Epidermal melanocyte (primary cell): Measurements from ENCODE around the gene AFG1L.
"Not testable (repeated sequence)": the region's sequence is repeated elsewhere in the genome, so short reads cannot be mapped to it uniquely, and the experiment has no call there.

Experiments used
- DNase-seq: peaks from one replicate; pipeline ENCODE4 v3.0.0; 2011; ENCODE audit warnings: low spot score; ENCODE audit not compliant: insufficient read length

AFG1L gene

DNA sequence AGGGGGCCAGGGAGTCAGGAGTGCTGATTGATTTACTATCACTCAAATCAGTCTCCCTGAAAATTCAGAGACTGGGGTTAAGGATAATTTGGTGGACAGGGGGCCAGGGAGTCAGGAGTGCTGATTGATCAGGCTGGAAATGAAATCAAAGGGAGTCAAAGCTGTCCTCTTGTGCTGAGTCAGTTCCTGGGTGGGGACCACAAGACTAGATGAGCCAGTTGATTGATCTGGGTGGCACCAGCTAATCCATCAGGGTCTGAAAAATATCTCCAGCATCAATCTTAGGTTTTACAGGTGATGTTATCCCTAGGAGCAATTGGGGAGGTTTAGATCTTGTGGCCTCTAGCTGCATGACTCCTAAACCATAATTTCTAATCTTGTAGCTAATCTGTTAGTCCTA is 6.1 kb upstream of the AFG1L start:
- no peak for DNase-seq

DNA sequence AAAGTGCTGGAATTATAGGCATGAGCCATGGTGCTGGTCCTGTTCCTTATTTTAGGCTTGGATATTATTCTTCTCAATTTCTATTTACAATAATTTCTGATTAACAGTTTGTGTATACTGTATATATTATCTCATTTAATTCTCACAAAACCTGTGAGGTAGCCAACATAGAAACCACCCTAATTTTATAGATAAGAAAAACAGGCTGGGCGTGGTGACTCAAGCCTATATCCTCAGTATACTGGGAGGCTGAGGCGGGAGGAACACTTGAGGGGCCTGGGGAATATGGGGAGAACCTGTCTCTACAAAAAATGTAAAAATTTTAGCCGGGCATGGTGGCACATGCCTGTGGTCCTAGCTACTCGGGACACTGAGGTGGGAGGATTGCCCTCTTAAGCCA is 3.8 kb upstream of the AFG1L start:
- DNase-seq = no peak

DNA sequence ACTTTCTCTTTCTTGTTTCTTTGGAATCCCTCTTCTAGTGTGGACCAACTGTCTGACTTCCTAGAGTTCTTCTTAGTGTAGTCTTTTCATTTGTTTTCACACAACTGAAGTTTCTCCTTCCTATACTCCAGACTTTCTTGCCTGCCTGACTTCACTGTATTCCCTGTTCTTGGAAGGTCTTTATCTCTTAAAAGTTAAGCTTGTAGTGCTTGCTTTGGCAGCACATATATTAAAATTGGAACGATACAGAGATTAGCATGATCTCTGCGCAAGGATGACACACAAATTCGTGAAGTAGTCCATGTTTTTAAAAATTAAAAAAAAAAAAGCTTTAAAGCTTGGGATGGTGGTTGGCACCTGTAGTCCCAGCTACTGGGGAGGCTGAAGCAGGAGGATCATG is 2.3 kb upstream of the AFG1L start:
- DNase-seq = not testable (repeated sequence)

DNA sequence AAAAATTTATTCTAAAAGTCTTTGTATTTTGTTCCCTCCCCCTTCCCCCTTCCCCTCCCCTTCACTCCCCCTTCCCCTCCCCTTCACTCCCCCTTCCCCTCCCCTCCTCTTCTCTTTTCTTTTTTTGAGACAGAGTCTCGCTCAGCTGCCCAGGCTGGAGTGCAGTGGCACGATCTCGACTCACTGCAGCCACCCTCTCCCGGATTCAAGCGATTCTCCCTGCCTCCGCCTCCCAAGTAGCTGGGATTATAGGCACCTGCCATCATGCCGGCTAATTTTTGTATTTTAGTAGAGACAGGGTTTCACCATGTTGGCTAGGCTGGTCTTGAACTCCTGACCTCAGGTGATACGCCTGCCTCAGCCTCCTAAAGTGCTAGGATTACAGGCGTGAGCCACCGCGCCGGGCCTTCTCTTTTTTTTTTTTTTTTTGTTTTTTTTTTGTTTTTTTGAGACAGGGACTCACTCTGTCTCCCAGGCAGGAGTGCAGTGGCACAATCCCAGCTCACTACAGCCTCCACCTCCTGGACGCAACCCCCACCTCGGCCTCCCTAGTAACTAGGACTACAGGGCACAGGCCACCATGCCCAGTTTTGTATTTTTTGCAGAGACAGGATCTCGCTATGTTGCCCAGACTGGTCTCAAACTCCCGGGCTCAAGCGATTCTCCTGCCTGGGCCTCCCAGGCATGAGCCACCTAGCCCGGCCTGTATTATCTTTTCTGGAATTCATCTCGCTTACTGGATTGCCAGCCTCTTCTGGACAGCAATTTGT is 1.1 kb upstream of the AFG1L start:
- DNase-seq = no peak

DNA sequence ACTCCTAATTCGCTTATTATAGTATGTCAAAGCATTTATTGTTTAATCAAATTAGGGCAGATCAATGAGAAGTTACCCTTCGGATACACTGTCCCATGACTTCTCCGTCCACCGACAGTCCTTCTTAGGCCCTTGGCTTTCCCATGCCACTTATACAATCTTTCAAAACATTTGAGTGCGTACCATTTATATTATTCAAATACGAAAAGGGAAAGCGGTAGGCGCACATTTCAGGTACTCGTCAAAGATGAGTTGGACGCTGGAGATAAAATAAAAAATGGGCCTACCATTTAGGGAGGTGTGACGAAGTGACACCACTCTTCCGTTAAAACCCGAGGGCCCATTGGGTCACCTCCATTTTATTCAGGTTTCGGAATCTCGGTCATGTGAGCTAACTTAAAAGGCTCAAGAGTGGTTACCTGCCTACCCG is 542 bp upstream of the AFG1L start:
- DNase-seq = no peak

DNA sequence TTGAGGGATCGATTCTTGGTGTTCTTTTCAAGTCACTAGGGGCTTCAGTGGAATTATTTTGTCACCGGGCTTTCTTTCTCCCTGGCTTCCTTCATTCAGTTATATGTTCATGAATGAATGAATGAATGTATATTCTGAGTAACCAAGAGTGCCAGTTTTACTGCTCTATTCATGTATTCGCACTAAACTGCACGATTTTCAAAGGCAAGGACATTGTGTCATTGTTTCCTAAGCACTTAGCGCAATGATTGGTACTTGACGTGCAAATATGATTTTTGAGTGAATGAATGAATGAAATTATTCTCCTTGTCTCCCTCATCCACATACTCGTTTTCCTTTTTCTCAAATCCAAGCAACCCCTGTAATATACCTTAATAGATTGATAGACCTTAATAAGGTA is 822 bp downstream of the AFG1L start:
- no peak for DNase-seq

DNA sequence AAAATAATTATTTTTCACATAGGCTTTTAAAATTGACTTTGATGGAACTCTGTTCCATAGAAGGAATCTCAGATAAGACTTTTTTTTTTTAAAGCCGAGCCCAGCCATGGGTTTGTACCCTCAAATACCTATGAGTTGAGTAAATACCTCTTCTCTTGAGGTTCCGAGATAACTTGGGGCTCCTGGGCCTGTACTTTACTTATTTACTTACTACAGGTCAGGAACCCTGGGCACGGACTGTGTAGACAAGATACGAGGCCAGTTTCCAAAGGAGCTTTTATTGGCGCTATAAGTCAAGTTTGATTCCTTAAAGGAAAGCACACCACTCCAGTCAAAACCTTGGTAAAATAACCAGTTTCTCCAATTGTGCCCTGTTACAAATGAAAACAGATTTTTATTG is 7.5 kb downstream of the AFG1L start:
- DNase-seq = no peak

DNA sequence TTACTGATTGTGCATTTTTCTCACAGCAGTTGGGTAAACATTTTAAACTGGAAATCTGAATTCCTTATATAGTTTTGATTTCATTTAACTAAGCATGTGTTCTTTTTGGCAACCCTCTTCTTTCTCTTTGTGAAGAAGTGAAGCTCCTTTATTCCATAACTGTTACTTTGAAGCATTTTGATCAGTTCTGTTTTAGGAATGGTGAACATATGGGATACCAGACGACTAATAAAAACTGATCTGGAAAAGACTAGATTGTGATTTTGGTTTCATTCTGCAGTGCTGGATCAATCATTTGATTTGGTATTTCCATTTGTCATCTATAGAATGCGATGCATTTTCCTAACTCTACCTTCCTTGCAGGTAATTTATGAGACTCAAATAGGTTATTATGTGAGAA is 9.8 kb downstream of the AFG1L start:
- no peak for DNase-seq

DNA sequence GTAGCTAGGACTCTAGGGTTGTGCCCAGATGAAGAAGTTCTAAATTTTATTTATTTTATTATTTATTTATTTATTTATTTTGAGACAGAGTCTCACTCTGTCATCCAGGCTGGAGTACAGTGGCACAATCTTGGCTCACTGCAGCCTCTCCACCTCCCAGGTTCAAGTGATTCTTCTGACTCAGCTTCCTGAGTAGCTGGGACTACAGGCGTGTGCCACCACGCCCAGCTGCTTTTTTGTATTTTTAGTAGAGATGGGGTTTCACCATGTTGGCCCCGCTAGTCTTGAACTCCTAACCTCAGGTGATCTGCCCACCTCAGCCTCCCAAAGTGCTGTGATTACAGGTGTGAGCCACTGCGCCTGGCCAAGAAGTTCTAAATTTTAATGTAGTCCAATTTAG is 13.8 kb downstream of the AFG1L start:
- DNase-seq = not testable (repeated sequence)

DNA sequence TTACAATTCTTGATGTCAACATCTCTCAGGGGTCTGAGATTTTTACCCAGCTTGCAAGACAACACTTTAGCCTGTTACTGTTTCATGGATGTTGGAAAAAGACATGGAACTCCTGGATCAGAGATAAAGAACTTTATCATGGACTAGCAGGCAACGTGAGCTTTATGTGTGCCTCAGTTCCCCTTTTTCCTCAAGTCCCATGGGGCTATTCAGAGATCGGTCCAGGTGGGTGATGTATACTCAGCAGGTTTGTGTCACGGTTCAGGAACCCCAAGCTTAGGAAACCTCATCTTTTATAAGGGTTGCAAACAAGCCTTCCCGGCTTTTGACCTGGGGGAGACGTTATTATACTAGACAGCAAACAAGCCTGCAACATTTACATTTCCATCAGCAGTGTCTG is 15.0 kb downstream of the AFG1L start:
- no peak for DNase-seq

DNA sequence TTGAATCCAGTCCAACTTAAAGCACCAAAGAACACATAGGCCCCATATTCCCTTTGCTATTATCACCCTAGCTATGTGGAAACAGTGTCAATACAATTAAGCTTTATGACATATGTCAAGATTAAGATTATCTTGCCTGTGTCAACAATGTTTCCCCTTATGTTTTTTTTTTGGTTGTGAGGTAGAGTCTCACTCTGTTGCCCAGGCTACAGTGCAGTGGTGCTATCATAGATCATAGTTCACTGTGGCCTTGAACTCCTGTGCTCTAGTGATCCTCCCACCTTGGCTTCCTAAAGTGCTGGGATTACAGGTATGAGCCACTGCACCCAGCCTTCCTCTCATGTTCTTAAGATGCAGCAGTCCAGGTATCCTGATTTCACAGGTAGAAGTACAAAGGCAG is 17.8 kb downstream of the AFG1L start:
- no peak for DNase-seq

DNA sequence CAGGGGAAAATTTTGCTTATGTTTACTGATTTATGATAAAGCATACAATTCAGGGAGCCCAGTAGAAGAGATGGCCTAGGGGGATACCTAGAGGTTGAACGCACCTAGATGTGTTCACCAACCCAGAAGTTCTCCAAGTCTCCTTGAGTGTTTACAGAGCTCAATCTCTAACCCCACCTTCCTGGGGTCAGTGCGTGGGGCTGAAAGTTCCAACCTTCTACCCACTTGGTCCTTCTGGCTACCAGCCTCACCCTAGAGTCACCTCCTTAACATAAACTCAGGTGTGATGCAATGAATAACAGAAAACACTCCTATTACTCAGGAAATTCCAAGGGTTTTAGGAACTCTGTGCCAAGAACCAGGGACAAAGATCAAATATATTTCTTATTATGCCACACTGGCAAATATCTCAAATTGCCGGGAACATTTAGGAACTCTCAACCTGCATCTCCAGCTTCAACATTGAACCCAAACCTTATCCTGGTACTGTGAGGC is 26.4 kb downstream of the AFG1L start:
- no peak for DNase-seq

DNA sequence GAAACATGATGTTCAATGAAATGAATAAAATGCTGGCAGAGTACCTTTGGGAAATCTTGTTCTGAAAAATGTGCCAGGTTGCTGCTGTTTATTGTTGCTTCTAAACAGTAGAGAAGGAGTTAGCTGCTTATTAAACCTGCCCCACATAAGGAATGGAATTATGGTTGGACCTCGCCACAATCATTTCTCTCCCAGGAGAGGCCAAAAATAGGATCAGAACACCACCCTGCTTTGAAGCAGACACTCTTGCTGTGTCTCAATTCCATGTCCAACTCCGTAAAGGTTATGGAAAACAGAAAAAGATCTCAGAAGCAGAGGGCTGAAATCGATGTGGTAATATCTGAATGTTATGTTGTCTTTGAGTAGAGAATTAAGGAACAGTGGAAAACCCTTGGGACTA is 27.9 kb downstream of the AFG1L start:
- DNase-seq = no peak

DNA sequence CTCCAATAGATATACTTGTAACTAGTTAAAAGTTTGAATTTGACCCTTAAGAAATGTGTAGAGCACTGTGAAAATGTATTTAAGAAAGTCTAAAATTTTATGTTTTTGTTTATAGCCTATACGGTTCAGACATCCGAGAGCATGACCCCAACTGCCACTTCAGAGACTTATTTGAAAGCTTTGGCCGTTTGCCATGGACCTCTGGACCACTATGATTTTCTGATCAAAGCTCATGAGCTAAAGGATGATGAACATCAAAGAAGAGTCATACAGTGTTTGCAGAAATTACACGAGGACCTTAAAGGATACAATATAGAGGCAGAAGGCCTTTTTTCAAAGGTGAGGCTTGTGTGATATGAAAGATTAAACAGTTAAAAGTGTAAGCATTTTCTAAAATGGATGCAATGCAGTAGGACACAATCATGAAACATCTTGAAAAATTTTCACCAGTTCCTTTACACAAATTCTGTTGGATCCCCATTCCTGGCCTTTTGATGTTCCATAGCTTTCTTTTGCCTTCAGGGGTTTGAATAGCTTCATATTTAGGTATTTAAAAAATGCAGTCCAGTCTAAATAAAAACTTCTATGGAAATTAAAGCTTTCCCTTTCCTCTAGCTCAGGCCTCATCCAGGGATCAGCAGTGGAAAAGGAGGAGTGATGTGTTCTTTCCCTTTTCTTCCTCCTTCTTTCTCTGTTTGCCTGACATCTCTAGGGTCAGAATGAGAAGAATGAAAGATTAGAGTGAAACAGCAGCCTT is 29.0 kb downstream of the AFG1L start:
- DNase-seq = no peak

DNA sequence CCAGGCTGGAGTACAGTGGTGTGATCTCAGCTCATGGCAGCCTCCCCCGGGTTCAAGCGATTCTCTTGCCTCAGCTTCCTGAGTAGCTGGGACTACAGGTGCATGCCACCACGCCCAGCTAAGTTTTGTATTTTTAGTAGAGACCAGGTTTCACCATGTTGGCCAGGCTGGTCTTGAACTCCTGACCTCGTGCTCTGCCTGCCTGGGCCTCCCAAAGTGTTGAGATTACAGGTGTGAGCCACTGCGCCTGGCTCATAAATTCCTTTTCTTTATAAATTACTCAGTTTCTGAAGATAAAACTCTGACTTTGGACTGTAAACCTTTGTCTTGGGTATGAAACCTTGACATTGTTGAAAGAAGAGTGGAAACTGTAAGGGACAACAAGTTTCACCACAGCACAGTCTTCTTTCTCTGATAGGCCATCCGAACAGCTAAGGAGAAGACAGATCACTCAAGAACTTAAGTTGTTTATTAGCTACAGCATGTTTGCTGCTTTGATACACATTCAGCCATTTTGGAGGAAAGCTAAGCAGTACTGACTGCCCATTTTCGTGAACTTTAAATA is 35.4 kb downstream of the AFG1L start:
- not testable (repeated sequence) for DNase-seq

DNA sequence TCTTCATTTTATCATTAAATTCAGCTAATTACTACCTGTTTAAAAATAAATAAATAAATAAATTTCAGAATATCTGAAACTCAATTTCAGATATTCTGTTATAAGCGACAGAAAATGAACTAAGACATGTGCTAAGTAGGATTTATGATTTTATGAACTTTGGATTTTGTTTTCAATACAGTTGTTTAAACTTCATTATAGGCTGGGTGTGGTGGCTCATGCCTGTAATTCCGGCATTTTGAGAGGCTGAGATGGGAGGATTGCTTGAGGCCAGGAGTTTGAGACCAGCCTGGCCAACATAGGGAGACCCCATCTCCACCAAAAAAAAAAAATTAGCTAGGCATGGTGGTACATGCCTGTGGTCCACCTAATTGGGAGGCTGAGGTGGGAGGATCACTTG is 36.0 kb downstream of the AFG1L start:
- no peak for DNase-seq

DNA sequence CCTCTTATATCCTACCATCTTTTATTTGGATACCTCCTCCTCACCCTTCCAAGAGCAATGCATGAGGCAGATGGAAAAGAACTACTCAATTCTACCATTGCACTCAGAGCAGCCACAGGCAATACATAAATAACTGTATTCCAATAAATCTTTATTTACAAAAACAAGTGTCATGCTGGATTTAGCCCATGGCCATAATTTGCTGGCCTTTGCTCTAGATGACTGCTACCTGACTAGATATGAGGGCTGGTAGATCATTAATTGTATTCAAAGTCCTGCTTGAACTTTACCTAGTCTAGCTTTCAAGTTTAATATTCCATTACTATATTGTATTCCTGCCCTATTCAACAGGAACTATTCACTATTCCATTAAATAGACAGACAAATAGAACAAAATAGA is 37.1 kb downstream of the AFG1L start:
- no peak for DNase-seq

DNA sequence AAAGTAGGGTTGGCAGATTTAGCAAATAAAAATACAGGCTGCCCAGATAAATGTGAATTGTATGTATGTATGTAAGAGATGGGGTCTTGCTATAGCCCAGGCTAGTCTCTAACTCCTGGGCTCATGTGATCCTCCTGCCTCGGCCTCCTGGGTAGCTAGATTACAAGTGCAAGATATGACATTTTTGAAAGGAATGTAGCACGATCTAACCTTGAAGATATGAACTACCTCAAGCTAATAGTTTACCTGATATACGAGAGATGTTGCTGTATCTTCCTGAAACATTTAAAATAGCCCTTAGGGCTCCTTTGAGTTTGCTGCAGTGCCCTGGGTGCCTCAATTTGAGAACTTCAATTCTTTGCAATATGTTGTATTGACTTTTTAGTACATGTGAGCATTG is 42.1 kb downstream of the AFG1L start:
- no peak for DNase-seq

DNA sequence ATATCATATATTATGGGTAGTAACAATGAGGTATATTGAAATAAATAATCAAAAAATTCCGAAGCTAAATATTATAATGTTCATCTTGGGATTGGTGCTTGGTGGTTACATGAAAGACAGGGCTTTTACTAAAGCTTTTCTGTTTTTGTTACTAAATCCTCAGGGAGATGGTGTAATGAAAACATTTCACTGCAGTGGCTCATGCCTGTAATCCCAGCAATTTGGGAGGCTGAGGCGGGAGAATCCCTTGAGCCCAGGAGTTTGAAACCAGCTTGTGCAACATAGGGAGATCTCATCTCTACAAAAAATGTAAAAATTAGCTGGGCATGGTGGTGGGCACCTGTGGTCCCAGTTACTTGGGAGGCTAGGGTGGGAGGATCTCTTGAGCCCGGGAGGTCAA is 42.9 kb downstream of the AFG1L start:
- DNase-seq = no peak

DNA sequence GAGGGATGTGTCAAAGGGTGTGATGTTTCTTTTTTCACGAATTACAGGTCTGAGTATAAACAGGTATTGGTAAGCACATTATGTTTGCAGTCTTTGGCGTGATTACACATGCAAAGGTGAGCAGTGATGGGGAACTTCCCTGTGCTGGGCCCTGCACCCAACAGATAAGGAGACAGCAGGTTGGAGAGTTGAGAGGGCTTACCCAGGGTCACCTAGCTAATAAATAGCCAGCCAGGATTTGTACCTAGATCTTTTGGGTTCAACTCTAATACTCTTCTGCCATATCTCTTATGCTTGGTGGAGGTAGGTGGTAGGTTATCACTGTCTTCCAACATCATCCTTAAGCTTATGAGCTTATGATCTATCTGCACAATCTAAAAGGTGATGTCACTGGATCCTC is 46.5 kb downstream of the AFG1L start:
- DNase-seq = no peak

DNA sequence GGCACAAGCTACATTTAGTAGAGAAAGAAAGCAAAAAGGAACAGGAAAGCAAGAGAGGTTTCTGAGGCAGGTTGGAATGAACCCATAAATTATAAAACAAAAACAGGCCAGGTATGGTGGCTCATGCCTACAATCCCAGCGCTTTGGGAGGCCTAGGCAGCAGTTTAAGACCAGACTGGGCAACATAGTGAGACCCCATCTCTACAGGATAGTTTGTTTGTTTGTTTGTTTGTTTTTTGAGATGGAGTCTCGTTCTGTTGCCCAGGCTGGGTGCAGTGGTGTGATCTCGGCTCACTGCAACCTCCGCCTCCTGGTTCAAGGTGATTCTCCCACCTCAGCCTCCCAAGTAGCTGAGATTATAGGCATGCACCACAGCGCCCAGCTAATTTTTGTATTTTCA is 49.0 kb downstream of the AFG1L start:
- no peak for DNase-seq

DNA sequence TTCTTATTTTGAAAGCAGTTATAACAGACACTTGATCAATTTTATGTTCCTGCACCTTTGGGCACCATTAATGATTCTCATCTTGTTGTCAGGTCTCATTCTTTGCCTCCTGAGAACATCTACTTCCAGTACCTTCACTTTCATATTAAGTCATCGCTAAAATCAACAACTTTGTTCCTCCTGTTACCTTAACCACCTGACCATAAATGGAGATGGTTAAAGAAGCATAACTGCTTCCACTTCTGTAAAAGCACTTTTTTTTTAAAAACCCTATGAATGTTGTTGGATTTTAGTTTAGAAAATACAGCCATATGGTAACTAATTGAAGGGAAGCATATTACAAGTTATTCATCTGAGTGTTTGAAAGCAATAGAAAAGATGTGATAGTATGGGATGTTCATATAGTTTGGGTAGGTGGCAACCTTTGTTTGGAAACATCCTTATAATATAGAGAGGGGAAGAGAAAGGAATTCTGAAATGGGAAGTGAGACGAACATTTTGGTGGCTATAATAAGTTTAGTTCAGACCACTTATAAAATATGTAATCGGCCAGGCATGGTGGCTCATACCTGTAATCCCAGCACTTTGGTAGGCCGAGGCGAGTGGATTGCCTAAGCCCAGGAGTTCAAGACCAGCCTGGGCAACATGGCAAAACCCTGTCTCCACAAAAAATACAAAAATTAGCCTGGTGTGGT is 53.9 kb downstream of the AFG1L start:
- DNase-seq = no peak
